Psoas muscle (tissue), 8 donors: Measurements from ENCODE around the gene PKM. TPM values are rescaled to one million over a fixed set of nuclear protein-coding genes. Genes with fewer than 3 reads are reported as not detected.
A peak's percentile ranks its signal among the peaks of the same experiment; 100 is the strongest.

Experiments
- ATAC-seq, 4 donors: fragments of 200-7000 bp; cut with Tn5 transposase; one replicate each; pipeline ENCODE4 v1.9.1; 2020; ENCODE audit warnings: moderate library complexity in 3 of 4, mild to moderate bottlenecking in 2 of 4
- DNase-seq, 2 donors: peaks; one replicate each; pipeline ENCODE4 v3.0.0-alpha.2; 2020
- H3K27ac ChIP-seq: fragments of 200-600 bp; one replicate; pipeline ENCODE4 v1.8.0; 2022
- H3K27me3 ChIP-seq, 3 donors: fragments of 200-600 bp in 1 of 3; one replicate each; pipeline versions ENCODE4 v1.6.1 to v1.8.0; 2013 to 2022; ENCODE audit warnings: low read length in 2 of 3, mild to moderate bottlenecking in 2 of 3, moderate library complexity in 1 of 3; ENCODE audit not compliant: insufficient read depth in 3 of 3
- H3K36me3 ChIP-seq, 2 donors: fragments of 200-600 bp in 1 of 2; one replicate each; pipeline versions ENCODE4 v1.6.1 to v1.8.0; 2013 to 2022; ENCODE audit warnings: low read depth in 1 of 2, mild to moderate bottlenecking in 1 of 2, moderate library complexity in 1 of 2; ENCODE audit not compliant: insufficient read depth in 1 of 2
- H3K4me1 ChIP-seq: fragments of 200-600 bp; one replicate; pipeline ENCODE4 v1.8.0; 2022
- H3K4me3 ChIP-seq: fragments of 200-600 bp; one replicate; pipeline ENCODE4 v1.8.0; 2022; ENCODE audit warnings: mild to moderate bottlenecking
- H3K9me3 ChIP-seq: fragments of 200-600 bp; one replicate; pipeline ENCODE4 v1.8.0; 2022
- WGBS, 3 donors: extraction: QIAGEN DNeasy Blood & Tissue Kit; methylation state at CpG; one replicate each; pipeline versions ENCODE4 v1.1.6 to v1.1.7; 2013; 5-methylcytosine and 5-hydroxymethylcytosine counted together
- intact Hi-C, 2 donors: fragments of 100-400 bp; cut with DNase I; formaldehyde crosslinking; loops; one replicate each; pipeline versions ENCODE4 v1.11.0 to v1.14.2; 2022
- polyA plus RNA-seq, 3 donors: library from polyadenylated mRNA; stranded (reverse); fragments of 200-250 nt; gene quantifications; one replicate each; pipeline ENCODE4 v1.2.3, GENCODE V29; 2013
- total RNA-seq, 4 donors: library from RNA; stranded (reverse); fragmentation: NEBNext Ultra II Directional in 2 of 4; extraction: Animal tissue kit (Norgen Biotek cat#: 25700) in 2 of 4; gene quantifications; one replicate each; pipeline versions ENCODE4 v1.2.1 to v1.2.4, GENCODE V29; 2021 to 2023
- TF ChIP-seq, protein P1 (sequence below): fragments of 200-600 bp; IDR thresholded peaks from one replicate; pipeline ENCODE4 v1.8.0; 2022; ENCODE audit warnings: antibody characterized with exemption
- donor health status: healthy with polysubstance abuse.
- donor health status: DM: no; HTN: no; CAD: no; lungs with moderate emphysema.
- donor health status: Bipolar disorder and iron deficiency.
- donor health status: healthy.
- donor health status: DM: yes; HTN: yes; CAD: no.
- donor health status: DM: no; HTN: no; CAD: no.
- donor health status: DM: no; HTN: no; CAD: no.
- donor health status: DM: yes; HTN: yes; CAD: no.

The PKM gene
- total and polyA plus RNA-seq, 7 donors: 513 to 1,170 (median 958) TPM

DNA sequence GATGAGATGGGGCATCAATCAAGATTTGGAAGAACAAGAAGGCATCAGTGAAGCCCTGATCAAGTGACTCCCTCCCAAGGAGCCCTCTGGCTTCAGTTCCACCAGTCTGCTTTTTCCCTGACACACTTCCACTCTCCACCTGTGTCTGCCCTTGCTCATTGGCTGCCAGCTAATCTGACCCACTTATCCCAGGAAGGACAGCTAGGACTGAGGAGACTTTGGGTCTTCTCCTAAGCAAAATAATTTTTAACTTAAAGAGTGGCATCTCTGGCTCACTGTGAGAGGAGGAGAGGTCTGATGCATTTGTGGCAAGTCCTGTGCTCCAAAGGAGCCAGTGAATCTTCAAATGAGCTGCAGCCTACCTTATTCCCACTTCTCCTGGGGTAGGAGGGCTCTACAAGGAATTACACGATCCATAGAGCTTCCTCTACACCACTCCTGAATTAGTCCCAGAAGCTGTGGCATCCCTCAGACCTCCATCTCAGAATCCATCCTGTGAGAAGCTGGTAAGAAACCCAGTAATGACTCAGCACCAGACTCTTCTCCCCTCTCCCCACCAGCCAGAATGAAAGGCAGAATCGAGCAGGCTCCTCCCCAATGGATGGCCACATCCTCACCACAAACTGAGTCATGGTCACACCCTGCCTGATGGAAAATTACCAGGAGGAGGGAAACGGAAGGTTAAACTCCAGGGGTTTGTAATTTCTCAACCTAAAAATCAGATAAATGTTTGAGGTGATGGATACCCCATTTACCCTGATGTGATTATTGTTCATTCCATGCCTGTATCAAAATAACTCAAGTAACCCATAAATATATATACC, 6.3 kb upstream of the PKM start:
- no peaks in the 10 kb centered on the region for H3K27me3 ChIP-seq
- peak; percentile 76 to 77 for DNase-seq
- no peaks in the 10 kb centered on the region for H3K9me3 ChIP-seq
- peak; percentile 78 to 92 (median 86) for ATAC-seq
- 43 to 59% (median 45%) methylated on average over 3 of the region's 3 CpGs for WGBS, 3 donors
- TF ChIP-seq, protein P1, sequence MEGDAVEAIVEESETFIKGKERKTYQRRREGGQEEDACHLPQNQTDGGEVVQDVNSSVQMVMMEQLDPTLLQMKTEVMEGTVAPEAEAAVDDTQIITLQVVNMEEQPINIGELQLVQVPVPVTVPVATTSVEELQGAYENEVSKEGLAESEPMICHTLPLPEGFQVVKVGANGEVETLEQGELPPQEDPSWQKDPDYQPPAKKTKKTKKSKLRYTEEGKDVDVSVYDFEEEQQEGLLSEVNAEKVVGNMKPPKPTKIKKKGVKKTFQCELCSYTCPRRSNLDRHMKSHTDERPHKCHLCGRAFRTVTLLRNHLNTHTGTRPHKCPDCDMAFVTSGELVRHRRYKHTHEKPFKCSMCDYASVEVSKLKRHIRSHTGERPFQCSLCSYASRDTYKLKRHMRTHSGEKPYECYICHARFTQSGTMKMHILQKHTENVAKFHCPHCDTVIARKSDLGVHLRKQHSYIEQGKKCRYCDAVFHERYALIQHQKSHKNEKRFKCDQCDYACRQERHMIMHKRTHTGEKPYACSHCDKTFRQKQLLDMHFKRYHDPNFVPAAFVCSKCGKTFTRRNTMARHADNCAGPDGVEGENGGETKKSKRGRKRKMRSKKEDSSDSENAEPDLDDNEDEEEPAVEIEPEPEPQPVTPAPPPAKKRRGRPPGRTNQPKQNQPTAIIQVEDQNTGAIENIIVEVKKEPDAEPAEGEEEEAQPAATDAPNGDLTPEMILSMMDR: no peak
- peaks cover 10 to 40% of the 10 kb centered on the region in 2 donors for H3K36me3 ChIP-seq
- H3K4me1 ChIP-seq: peaks cover 19% of the 10 kb centered on the region
- peak overlapping the region; percentile 69 for H3K27ac ChIP-seq
- intact Hi-C loops: no loop called here
- H3K4me3 ChIP-seq: peak overlapping the region; percentile 38

DNA sequence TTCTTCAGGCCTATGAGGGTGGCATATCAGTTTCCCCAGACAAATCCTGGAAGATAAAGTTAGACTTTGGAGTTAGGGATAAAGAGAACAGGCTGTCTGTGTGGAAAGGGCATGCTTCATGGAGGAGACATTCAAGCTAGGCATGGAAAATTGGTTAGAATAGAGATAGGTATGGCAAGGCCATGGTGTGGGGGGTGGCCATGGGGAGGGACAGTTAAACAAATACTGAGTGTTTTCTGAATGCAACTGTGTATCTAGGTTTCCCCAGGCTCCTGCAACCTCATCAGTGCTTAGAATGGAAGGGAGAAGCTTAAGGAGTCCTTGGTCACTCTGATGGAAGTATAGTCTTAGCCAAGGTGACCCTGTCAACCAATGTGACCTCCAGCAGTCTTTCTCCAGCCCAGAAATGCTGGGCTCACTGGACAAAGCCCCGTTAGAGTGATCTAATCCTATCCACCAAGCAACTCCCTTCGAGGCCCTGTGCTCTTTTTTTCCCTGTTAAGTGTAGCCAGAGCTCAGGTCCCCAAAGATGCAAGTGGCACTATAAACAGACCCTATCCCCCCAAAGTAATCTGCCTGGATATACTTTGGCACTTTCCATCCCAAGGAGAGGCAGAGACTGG, 5.5 kb upstream of the PKM start:
- ATAC-seq: no peak
- Histone ChIP-seq H3K27me3 (no peaks in the 10 kb centered on the region), H3K9me3 (no peaks in the 10 kb centered on the region), H3K27ac (peak overlapping the region; percentile 69), H3K4me3 (peak overlapping the region; percentile 38), H3K36me3 (peaks cover 9 to 33% of the 10 kb centered on the region in 2 donors), H3K4me1 (peaks cover 26% of the 10 kb centered on the region)
- TF ChIP-seq, protein P1: no peak
- intact Hi-C loops: no loop called here
- no peak for DNase-seq
- 79 to 86% (median 81%) methylated on average over 2 of the region's 2 CpGs for WGBS, 3 donors

DNA sequence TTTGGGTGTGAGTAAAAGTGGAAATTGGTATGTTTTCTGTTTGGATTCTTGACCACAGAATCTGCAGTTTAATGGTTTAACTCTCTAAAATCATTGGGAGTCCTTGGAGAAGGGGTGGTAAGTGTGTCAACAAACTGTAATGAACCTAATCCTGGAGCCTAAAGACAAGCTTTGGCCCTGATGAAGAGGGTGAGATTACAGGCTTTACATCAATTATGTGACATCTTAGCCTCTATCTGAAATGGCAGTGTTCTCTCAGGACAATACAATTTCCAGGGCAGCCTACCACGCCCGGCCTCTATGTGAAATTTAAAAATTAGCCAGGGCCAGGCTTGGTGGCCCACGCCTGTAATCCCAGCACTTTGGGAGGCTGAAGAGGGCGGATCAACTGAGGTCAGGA, 4.3 kb upstream of the PKM start:
- TF ChIP-seq, protein P1: no peak
- Histone ChIP-seq H3K9me3 (no peaks in the 10 kb centered on the region), H3K4me3 (no peak overlapping the region), H3K4me1 (peaks cover 27% of the 10 kb centered on the region), H3K27ac (no peak overlapping the region), H3K27me3 (no peaks in the 10 kb centered on the region), H3K36me3 (peaks cover 3 to 21% of the 10 kb centered on the region in 2 donors)
- DNase-seq (no peak), ATAC-seq (no peak)
- WGBS, 3 donors: 93 to 96% (median 94%) methylated on average over 4 of the region's 4 CpGs
- intact Hi-C loops: no loop called here

DNA sequence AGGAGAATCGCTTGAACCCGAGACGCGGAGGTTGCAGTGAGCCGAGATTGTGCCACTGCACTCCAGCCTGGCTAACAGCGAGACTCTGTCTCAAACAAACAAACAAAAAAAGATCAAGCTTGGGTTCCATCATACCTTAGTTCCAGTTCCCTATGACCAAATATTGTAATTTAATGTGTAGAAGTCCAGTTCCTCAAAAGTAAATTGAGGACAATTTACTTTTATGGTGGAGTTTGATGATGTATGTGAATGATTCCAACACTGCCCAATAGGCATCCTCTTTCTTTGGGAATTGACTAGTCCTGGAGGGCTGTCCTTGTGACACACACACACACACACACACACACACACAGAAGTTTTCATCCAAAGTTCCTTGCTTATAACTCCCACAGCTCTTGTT, 2.8 kb upstream of the PKM start:
- WGBS, 3 donors: 95 to 98% (median 96%) methylated on average over 6 of the region's 6 CpGs
- no peak for DNase-seq

More for the DNA sequence above, 2.8 kb upstream of the PKM start:
- no peaks in the 10 kb centered on the region for H3K9me3 ChIP-seq
- H3K4me1 ChIP-seq: peaks cover 28% of the 10 kb centered on the region
- no peaks in the 10 kb centered on the region for H3K27me3 ChIP-seq
- intact Hi-C loops: loop anchor here in 1 of 2 donors (5.0 kb wide), 2 partner anchors 36 to 39 kb away; partner anchors contain the start of genes GRAMD2A and PARP6
- TF ChIP-seq, protein P1: no peak
- peaks cover 0 to 5% of the 10 kb centered on the region in 2 donors for H3K36me3 ChIP-seq
- H3K27ac ChIP-seq: no peak overlapping the region
- no peak for ATAC-seq
- H3K4me3 ChIP-seq: no peak overlapping the region
